Stimulated activated CD8-positive, alpha-beta memory T cell treated with anti-CD3 and anti-CD28 coated beads, Interleukin-4, amount 100 ng/mL, for 48 hours (primary cell): ENCODE results near the gene DNAI1.
A peak's percentile ranks its signal among the peaks of the same experiment; 100 is the strongest.

Experiments
- DNase-seq: peaks from one replicate; pipeline ENCODE4 v3.0.0-alpha.2; 2020

DNAI1 gene

DNA sequence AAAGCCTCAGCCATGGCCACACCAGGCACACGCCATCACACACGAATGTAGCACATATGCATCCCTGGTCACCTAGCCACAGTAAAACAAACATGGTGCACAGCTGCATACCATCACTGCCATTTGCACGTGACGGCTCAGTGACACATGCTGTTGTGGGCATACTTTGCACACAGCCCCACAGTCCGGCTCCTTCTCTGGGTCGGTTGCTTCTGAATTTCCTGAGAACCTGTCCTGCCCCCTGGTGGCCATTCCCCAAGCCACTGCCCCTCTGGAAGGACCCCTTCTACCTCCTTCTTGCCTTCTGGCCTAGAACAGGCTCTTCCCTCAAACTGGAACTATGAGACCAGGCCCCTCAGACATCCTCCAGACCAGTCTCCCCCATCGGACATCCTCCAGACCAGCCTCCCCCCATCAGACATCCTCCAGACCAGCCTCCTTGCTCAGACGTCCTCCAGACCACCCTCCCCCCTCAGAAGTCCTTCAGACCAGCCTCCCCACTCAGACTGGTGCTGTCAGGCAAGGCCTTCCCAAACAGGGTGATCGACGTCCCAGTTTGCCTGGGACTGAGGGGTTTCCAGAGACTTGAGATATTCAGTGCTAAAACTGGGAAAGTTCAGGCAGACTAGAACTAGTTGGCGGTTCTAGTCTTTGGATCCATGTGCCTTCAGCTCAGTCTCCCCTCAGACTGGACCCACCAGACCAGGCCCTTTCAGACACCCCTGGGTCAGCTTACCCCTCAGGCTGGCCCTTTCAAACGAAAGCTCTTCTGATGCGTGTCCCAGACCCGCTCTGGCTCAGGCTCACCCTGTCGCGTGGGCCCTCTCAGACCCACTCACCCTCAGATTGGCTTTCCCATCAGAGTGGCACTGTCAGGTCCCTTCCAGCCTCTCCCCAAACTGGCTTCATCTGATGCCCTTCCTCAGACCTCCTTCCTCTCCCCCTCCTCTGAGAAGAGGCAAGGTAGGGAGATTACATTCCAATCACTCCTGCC lies 88.5 kb downstream of the DNAI1 start:
- DNase-seq: peak; percentile 83

DNA sequence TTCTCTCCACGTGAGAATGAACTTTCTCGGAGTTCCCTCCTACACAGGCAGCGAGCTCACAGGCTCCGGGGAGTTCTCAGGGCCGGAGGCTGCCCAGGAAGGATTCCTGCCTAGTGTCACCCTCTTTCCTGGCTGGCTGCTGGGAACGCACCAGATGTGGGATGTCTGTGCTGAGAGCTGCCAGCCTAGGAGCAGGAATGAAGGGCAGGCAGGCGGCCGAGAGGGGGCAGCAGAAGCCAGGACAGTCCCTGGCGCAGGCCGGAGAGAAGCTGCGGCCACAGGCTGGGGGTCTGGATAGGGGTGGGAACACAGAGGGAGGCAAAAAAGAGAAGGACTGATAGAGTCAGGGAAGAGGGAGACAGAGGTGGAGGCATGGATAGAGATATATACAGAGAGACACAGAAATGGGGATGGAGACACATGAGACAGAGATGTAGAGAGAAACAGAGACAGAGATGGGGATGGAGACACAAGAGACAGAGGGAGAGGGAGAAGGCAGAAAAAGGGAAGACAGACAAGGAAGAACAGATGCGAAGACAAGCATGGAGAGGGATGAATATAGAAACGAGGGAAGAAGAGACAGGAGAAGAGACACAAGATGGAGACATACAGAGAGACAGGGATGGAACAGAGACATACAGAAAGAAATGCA lies 89.5 kb downstream of the DNAI1 start:
- DNase-seq: peak; percentile 63

DNA sequence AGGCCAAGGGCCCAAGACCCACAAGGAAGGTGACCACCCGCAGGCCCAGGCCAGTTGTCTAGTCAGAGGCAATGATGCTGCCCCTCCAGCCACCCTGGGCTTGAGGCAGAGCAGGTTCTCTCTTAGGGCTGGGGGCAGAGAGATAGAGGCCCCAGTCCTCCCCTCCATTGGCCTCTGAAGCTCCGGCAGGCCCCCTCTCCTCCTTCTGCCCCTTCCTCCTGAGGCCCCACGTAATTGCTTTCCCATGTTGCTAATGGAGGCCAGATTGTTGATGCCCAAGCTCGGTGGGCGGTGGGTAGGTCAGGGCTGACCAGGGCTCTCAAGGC lies 90.8 kb downstream of the DNAI1 start:
- DNase-seq: no peak

DNA sequence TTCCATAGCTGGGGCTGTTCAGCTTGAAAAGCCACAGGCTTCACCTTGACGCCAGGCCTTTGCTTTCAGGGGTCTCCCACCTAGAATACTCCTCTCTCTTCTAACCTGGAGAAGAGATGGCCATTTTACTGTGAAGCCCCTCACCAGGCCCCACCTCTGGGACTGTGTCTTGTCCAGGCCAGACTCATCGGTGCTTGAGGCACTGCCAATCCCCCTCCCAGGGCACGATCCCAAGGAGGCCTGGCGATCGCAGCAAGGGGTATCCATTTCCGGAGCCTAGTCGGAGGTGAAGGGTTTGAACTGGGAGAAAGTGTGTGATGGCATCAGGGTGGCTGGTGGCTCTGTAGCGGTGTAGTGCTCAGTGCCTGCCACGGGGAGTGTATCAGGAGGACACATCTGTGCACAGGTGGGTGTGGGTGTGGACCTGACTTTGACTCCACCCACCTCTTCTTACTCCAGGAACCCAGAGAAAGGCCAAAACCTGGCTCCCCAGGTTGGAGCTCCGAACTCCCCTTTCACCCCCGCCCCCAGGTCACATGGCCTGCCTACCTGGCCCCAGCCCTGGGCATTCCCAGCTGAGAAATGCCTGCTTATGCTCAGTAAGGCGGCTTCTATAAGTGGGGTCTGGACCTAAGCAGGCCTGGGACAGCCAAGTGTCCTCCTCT lies 91.5 kb downstream of the DNAI1 start:
- DNase-seq: no peak

GRCh38 chr9:34550681-34551270 lies 92.2 kb downstream of the DNAI1 start:
- no peak for DNase-seq

GRCh38 chr9:34551751-34552605 lies 93.4 kb downstream of the DNAI1 start:
- DNase-seq: no peak

DNA sequence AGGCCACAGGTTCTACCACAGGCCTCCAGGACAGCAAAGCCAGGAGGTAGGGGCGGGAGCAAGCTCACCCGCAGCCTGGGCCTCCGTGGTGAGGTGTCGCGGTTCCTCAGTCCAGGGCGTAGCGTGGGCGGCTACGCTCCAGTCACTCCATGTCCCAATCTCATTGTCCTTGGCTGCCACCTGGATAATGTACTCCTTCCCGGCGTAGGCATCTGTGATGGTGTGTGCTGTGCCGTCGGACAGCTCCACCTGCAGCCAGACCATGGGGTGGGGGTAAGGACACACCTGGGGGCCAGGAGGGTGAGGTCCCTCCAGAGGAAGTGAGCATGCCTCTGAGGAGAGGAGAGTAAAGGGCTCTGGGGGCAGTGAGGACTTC lies 94.0 kb downstream of the DNAI1 start:
- DNase-seq: no peak

- DNase-seq: no peak
Measured at GRCh38 chr9:34552986-34553385, 94.4 kb downstream of the DNAI1 start.

DNA sequence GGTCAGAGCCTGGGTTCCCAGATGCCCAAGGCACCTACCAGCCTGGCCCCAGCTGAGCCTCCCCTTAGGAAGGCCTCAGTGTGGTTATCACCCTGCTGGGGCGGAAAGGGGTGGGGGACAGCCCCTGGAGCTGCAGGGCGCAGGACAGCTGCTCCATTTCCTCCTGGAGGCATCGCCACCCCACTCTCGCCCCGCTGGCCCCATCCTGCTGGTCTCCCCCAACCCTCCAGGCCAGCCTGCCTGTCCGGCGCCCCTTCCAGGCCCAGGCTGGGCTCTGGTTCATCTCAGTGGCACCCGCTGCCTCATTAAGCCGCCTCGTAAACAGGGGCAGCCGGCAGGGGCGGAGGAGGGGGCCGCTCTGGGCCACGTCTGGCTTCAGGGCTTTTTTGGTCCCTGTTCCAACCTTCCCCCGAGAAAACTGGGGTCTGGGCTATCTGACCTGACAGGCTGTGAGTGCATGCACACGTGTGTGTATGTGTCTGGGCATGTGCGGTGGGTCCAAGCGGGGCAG lies 95.0 kb downstream of the DNAI1 start:
- DNase-seq: no peak

DNA sequence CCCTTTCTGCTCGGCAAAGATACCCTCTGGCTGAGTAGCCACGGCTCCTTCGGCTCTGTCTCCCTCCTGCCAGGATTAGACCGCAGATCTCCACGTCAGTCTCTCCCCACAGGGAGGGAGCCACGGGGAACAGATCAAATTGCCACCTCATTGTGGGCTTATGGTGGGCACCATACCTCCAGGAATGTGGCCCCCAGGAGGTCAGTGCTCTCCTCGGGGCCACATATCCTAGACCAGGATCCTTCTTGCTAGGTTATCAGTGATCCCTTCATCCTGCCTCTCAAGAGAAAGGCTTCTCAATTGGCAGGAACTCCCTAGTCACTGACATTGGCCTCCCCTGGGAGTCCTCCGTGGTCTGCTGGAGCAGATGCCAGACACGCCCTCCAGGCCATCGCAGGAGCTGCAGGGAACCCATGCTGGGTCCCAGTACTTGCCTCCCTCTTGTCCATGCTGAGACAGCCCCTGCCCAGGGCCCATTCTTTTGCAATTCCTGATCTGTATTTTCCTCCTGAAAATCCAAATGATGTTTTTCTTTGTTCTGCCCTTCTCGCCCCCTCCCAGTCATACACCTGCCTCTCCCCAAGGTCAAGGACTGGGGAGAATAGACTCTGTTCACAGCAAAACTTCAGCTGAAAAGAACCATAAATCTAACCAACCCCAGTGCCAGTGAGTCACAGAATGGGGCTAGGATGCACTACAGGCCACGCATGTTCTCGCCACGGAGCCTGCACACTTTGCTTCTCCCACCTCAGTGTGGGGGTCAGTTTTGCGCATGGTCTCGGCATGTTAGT lies 95.8 kb downstream of the DNAI1 start:
- no peak for DNase-seq

- no peak for DNase-seq
Measured at GRCh38 chr9:34555002-34555348, 96.4 kb downstream of the DNAI1 start.

- no peak for DNase-seq
Measured at GRCh38 chr9:34555500-34555899, 96.9 kb downstream of the DNAI1 start.

GRCh38 chr9:34555936-34556525 lies 97.4 kb downstream of the DNAI1 start:
- DNase-seq: no peak

GRCh38 chr9:34556949-34557348 lies 98.3 kb downstream of the DNAI1 start:
- DNase-seq: no peak

DNA sequence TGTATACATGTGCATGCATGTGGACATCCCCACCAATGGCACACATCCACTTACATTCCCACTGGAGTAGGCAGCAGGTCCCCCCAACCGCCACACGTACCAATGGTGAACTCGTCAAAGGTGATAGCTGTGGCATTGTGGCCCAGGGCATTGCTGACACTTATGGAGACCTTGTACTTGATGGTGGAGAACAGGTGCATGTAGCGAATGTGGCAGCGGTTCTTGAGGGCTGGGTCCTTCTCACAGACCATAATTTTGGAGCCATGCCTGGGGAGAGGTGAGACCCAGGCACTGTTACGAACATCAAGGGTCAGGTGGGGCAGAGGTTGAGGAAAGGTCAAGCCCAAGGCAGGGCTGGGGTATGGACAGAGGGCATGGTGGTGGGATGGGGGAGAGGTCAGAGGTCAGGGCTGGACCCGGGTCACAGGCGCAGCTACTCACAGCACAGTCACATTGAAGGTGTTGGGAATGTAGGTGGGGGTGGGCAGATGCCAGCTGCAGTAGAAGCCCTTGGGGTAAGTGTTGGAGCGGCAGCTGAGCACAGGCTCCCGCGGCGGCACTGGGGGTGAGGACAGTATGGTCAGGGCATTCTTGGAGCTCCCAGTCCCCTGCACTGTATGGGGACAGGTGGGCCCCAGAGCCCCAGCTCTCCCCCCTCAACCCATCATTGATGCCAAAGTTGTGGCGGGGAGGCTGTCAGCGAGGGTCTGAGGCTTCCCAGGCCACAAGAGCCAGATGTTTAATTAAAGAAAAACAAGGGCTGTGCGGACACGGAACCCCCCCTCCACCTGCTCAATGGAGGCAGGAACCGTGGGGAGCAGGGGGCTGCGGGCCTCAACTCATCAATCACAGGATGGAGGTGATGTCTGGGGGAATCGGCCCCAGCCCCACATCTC lies 99.1 kb downstream of the DNAI1 start:
- no peak for DNase-seq

DNA sequence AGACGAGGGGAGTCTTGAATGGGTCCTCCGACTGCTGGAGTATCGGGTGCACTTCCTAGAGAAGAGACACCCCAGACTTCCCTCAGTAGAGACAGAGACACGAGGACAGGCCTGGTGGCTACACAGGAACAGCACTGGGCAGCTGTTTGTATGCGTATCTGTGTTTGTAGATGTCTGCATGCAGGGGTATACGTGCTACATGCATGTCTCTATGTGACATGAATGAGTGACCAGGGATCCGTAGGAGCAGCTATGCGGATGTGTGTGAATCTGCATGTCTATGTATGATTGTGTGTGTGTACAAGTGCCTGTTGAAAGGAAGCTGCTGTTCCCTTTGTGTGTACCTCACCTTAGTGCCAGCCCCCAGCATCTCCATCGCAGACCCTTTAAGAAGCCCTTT lies 99.8 kb downstream of the DNAI1 start:
- no peak for DNase-seq

DNA sequence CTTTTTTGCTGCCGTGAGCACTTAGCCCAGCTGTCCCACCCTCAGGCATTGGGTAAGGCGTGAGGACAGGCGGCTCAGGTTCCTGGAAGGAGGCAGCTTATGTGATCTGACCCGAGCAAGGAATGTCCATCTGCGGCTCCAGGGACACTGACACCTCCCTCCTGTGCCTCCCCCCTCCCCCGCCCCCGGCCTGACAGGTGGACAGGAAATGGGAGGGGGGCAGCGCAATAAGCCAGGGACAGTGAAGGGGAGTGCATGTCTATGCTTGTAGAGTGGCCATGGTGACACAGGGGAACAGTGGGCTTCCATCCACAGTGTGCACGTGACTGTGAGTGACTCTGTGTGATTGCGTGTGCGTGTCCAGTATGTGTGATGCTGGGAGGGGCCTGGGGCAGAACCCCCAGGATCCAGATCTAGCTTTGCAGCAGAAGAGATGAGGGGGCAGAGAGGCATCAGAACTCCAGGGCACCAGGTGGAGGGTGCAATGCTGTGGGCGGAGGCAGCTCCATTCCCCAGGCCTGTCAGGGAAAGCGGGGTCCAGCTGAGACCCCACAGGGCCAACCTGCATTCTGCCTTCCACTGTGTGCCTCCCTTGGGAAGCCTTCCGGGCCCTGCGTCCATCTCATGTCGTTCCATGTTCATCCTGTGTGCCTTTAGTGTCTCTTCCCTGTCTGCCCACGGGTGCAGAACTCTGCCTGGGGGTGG lies 100.5 kb downstream of the DNAI1 start:
- no peak for DNase-seq

DNA sequence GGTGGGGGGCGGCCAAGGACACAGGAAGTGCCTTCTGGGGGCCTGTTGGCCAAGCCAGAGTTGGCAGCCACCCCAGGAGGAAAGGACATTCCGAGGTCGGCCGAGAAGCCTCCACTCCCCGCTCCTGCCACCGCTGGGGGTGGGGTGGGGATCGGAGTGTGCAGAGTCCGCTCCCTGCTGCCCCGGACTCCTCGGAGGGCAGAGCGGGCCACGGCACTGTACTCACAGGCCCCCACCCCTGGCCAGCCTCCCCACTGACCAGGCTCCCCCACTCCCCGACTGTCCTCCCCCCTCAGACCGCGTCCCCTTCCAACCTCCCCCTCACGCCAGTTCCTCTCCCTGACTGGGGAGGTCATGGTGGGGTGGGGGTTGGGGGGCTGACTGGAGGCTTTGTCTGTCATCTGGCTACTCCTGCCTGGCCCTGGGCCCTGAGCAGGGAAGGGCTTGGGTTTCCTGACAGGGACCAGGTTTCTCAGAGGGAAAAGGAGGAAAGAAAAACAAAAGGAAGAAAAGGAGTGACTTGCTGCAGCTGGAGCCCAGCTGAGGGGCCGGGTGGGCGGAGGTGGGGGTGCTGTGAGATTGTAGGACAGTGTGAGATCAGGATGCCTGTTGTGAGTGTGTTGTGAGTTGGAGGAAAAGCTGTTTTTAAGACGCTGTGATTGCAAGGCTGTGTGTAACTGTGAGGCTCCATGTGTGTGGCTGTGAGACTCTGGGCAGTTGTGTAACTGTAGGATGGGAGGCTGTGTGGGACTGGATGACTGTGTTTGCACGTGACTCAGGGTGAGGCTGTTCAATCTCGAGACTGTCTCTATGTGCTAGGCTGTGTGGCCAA lies 101.2 kb downstream of the DNAI1 start:
- no peak for DNase-seq
